GM19023 (cell line): ENCODE results near the gene WFS1.

Source experiments
- ATAC-seq: cut with Tn5 transposase; IDR thresholded peaks from one replicate; pipeline ENCODE4 v1.9.1; 2021; ENCODE audit warnings: mild to moderate bottlenecking, moderate library complexity; ENCODE audit not compliant: unreplicated experiment

WFS1 gene

GRCh38 chr4:6279582-6280289, 10.1 kb downstream of the WFS1 start:
- ATAC-seq = no peak

GRCh38 chr4:6280365-6280996, 10.8 kb downstream of the WFS1 start:
- ATAC-seq = no peak

- no peak for ATAC-seq
Measured at GRCh38 chr4:6281436-6282313, 12.0 kb downstream of the WFS1 start.

GRCh38 chr4:6282314-6282771, 12.7 kb downstream of the WFS1 start:
- no peak for ATAC-seq

- ATAC-seq = no peak
Measured at GRCh38 chr4:6283282-6283681, 13.6 kb downstream of the WFS1 start.

- ATAC-seq = no peak
Measured at GRCh38 chr4:6287017-6287788, 17.6 kb downstream of the WFS1 start.

GRCh38 chr4:6288342-6288741, 18.7 kb downstream of the WFS1 start:
- no peak for ATAC-seq

- ATAC-seq = no peak
Measured at GRCh38 chr4:6288871-6289270, 19.2 kb downstream of the WFS1 start.

- no peak for ATAC-seq
Measured at GRCh38 chr4:6290256-6290655, 20.6 kb downstream of the WFS1 start.

GRCh38 chr4:6290769-6291547, 21.3 kb downstream of the WFS1 start:
- no peak for ATAC-seq

GRCh38 chr4:6291784-6292297, 22.2 kb downstream of the WFS1 start:
- no peak for ATAC-seq

GRCh38 chr4:6292376-6293096, 22.9 kb downstream of the WFS1 start:
- no peak for ATAC-seq

- no peak for ATAC-seq
Measured at GRCh38 chr4:6293097-6293445, 23.4 kb downstream of the WFS1 start.

GRCh38 chr4:6293661-6294060, 24.0 kb downstream of the WFS1 start:
- no peak for ATAC-seq

GRCh38 chr4:6294705-6295421, 25.2 kb downstream of the WFS1 start:
- no peak for ATAC-seq

- no peak for ATAC-seq
Measured at GRCh38 chr4:6295495-6295894, 25.8 kb downstream of the WFS1 start.

- ATAC-seq = no peak
Measured at GRCh38 chr4:6296026-6296425, 26.4 kb downstream of the WFS1 start.

- no peak for ATAC-seq
Measured at GRCh38 chr4:6297266-6297815, 27.7 kb downstream of the WFS1 start.
